Activated CD4-positive, CD25-positive, alpha-beta regulatory T cell treated with anti-CD3 and anti-CD28 coated beads, Interleukin-2, amount 50 U/mL, for 24 hours (primary cell): ENCODE results near the gene DCXR.
"Not testable (repeated sequence)": the region's sequence is repeated elsewhere in the genome, so short reads cannot be mapped to it uniquely, and the experiment has no call there.

Source experiments
- ATAC-seq, 2 donors: fragments of 150-1000 bp; cut with Tn5 transposase; one replicate each; pipeline ENCODE4 v1.10.0; 2021; ENCODE audit warnings: mild to moderate bottlenecking in 1 of 2, moderate library complexity in 1 of 2

The DCXR gene

DNA sequence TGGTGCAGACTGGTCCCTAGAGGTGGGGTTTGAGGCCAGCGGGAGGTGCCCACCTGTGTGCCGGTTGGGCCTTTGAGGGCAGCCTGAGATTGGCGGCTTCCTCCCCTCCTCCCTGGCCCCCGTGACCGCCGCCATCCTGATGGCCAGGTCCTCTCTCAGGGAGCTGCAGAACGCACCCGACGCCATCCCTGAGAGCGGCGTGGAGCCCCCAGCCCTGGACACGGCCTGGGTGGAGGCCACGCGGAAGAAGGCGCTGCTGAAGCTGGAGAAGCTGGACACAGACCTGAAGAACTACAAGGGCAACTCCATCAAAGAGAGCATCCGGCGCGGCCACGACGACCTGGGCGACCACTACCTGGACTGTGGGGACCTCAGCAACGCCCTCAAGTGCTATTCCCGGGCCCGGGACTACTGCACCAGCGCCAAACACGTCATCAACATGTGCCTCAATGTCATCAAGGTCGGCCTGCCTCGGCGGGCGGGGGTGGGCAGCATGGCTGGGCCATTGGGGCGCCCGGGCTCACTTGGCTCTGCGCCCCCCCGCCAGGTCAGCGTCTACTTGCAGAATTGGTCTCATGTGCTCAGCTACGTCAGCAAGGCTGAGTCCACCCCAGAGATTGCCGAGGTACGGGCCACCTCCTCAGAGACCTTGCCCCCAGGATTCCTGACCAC, 17.0 kb upstream of the DCXR start:
- ATAC-seq = no peak

GRCh38 chr17:82053556-82054263, 16.2 kb upstream of the DCXR start:
- no peak for ATAC-seq

- ATAC-seq = no peak
Measured at GRCh38 chr17:82053130-82053529, 15.6 kb upstream of the DCXR start.

GRCh38 chr17:82052638-82053059, 15.2 kb upstream of the DCXR start:
- no peak for ATAC-seq

- ATAC-seq = peak; percentile 91 to 93
Measured at GRCh38 chr17:82051776-82052637, 14.5 kb upstream of the DCXR start, which contains the start of the genes GPS1 and RFNG. TSS of gene GPS1 (plus strand) at chr17:82051898. CDS start at chr17:82051932, 34 bp downstream. TSS of gene RFNG (minus strand) at chr17:82051811. CDS start at chr17:82051766, 45 bp downstream.

- ATAC-seq = peak in 1 of 2 donors; percentile 6
Measured at GRCh38 chr17:82050761-82051641, 13.5 kb upstream of the DCXR start.

DNA sequence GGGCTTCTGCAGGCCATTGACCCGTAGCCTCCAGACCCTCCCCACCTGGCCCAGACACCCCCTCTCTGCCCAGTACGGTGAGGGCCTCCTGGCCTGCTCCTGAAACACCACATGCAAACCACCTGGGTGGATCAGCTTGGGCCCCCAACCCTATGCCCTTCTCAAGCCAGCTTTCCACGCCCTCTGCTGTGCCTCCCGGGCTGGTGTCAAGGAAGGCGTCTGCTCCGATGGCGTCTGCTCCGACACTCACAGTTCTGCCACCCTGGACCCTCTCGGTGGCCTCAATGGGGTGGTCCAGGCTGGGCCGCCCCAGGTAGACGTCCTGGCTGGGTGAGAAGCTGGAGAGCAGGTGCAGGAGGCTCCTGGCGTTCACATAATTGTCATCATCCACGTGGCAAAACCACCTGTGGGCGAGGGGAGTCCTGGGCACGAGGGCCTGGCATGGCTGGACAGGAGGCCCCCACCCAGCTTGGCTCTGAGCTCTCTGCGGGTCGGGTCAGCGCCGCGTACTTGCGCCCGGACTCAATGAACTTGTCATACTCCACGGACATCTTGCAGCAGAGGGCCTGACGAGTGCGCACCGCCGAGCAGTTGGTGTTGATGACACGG, 12.8 kb upstream of the DCXR start:
- no peak for ATAC-seq

DNA sequence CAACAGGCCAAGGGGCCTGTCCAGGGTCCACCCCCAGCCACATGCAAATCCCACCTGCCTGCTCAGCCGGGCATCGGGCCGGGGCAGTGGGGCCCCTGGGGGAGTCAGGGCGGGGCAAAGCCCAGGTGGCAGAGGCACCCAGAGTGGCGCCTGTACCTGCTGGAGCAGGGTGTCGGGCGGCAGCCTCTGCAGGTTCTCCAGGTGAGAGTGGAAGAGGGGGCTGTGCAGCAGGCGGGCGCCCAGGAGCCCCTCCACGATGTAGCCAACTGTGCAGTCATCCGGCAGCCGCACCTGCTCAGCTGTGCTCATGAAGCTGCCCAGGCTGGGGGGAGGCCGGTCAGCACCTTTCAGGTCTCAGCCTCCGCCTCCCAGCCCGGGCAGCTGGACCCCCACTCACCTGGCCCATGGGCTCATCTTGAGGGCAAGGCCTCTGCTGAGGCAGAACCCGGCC, 12.0 kb upstream of the DCXR start:
- ATAC-seq = no peak

GRCh38 chr17:82049106-82049505, 11.6 kb upstream of the DCXR start:
- ATAC-seq = no peak

GRCh38 chr17:82048571-82048971, 11.1 kb upstream of the DCXR start:
- no peak for ATAC-seq

- no peak for ATAC-seq
Measured at GRCh38 chr17:82047914-82048570, 10.5 kb upstream of the DCXR start.

- ATAC-seq = no peak
Measured at GRCh38 chr17:82047379-82047778, 9.9 kb upstream of the DCXR start.

DNA sequence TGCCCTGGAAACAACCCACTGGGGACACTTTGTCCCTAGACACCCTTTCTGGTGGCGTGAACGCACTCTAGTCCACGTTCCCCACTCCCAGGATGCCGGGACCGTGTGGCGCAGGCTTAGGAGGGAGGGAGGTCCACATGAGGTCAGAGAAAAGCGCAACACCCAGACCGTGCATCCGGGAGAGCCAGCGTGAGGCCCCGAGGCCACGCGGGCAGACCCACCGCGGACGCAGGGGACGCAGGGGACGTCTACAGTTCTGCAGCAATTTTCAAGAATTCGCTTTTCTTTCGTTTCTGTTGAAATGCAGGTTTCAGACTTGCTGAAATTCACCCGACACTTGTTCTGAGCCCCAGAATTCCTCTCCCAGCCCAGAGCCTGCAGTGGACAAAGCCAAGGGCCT, 9.4 kb upstream of the DCXR start:
- ATAC-seq = no peak

DNA sequence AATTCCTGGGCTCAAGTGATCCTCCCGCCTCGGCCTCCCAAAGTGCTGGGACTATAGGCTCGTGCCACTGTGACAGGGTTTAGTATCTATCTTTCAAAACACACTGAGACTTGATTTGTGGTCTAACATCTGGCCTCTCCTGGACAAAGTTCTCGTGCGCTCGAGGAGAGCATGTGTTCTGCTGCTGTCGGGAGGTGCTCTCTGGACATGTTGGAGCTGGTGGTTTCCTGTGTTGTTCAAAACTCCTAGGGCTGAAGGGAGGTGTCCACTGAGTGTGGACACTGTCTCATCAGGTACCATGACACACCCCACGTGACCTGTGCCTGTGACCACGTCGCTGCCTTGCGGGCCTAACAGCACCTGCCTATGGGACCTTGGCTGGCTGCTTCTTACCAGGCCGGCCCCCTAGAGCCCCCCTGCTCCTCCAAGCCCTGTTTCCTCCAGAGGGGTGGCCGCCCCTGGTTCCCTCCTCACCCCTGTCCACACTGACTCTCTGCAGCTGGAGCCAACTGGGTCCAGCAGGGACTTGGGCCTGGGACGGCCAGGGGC, 8.5 kb upstream of the DCXR start:
- ATAC-seq = no peak

GRCh38 chr17:82043507-82043906, 6.0 kb upstream of the DCXR start:
- ATAC-seq = no peak

- peak in 1 of 2 donors; percentile 9 for ATAC-seq
Measured at GRCh38 chr17:82042649-82043048, 5.2 kb upstream of the DCXR start.

GRCh38 chr17:82041144-82041814, 3.8 kb upstream of the DCXR start:
- no peak for ATAC-seq

- no peak for ATAC-seq
Measured at GRCh38 chr17:82039695-82040299, 2.3 kb upstream of the DCXR start.

DNA sequence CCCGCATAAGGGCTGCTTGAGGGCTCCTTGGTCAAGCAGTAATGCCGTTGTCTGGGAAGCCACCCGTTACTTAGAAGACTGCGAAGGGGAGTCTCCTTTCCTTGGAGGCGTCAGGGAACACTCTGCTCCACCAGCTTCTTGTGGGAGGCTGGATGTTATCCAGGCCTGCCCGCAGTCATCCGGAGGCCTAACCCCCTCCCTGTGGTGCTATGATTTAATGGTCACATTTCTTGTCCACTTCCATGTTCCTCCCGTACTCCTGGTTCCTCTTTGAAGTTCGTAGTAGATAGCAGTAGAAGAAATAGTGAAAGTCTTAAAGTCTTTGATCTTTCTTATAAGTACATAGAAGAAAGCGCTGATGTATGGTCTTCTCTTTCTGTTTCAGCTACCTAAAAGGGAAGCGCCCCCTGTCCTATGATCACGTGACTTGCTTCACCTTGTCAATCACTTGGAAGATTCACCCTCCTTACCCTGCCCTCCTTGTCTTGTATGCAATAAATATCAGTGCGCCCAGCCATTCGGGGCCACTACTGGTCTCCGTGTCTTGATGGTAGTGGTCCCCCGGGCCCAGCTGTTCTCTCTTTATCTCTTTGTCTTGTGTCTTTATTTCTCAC, 1.4 kb upstream of the DCXR start:
- ATAC-seq = not testable (repeated sequence)

DNA sequence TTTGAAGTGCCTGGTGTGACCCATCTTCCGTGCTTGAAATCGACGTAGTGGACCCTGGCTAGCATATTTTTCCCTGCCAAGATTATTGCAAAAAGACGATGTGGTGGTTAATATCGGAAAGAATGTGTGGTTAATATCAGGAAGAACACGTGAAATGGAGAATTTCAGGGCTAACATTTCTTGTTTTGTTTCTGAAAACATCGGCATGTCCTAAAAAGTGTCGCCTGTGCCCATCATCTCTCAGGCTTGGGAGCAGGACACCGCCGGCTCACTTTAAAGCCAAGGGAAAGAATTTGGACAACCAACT, 345 bp upstream of the DCXR start:
- ATAC-seq = no peak
